ENCODE measurements around the gene FAM20C. TPM values are rescaled to one million over a fixed set of nuclear protein-coding genes. Genes with fewer than 3 reads are reported as not detected.
A peak's percentile ranks its signal among the peaks of the same experiment; 100 is the strongest.

The FAM20C gene
- total RNA-seq, 1 donor from 2014 or later, result 90.8 TPM

DNA sequence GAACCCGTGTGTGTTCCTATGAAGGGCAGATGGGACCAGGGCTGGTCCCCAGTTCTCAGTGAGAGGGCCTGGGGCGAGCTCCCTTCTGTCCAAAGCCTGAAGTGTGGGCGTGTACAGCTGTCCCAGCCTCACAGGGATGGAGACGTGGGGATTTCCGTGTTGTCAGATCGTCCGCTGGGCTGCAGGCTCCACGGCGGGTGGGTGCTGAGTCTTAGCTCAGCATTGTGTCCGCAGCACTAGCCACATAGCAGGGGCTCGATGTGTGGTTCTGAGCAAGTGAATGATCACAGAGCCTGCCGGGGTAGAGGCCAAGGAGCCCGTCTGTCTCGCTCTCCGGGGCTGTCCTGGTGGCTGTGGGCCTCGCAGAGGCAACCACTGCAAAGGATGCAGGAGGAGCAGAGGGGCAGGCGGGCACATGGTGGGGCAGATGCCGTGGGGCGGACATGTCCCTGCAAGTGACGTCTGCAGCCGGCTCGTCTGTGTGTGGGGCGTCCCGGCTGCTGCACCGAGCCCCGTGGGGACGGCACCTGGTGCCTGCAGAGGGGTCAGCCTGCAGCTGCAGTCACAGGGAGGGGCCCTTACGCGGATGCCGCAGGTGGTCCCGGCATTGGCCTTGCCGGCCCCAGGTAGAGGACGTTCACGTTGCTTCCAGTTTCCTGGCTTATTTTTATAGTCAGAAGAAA is 30.9 kb downstream of the FAM20C start:
- no peak overlapping the region for H3K27ac ChIP-seq
- no peak overlapping the region for H3K4me3 ChIP-seq
- no peak for DNase-seq (ENCODE audit: low spot score in 2 of 2)
- H3K36me3 ChIP-seq, result peaks cover 7 to 15% of the 10 kb centered on the region in 2 donors
- no peaks in the 10 kb centered on the region for H3K9me3 ChIP-seq
- H3K27me3 ChIP-seq, result no peaks in the 10 kb centered on the region
- TF ChIP-seq, protein P1, sequence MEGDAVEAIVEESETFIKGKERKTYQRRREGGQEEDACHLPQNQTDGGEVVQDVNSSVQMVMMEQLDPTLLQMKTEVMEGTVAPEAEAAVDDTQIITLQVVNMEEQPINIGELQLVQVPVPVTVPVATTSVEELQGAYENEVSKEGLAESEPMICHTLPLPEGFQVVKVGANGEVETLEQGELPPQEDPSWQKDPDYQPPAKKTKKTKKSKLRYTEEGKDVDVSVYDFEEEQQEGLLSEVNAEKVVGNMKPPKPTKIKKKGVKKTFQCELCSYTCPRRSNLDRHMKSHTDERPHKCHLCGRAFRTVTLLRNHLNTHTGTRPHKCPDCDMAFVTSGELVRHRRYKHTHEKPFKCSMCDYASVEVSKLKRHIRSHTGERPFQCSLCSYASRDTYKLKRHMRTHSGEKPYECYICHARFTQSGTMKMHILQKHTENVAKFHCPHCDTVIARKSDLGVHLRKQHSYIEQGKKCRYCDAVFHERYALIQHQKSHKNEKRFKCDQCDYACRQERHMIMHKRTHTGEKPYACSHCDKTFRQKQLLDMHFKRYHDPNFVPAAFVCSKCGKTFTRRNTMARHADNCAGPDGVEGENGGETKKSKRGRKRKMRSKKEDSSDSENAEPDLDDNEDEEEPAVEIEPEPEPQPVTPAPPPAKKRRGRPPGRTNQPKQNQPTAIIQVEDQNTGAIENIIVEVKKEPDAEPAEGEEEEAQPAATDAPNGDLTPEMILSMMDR (IDR thresholded peaks at IDR 0.05), result no peak
- intact Hi-C loops (cut with DNase I), result no loop called here
- H3K4me1 ChIP-seq, result peaks cover 4% of the 10 kb centered on the region in 2 donors

DNA sequence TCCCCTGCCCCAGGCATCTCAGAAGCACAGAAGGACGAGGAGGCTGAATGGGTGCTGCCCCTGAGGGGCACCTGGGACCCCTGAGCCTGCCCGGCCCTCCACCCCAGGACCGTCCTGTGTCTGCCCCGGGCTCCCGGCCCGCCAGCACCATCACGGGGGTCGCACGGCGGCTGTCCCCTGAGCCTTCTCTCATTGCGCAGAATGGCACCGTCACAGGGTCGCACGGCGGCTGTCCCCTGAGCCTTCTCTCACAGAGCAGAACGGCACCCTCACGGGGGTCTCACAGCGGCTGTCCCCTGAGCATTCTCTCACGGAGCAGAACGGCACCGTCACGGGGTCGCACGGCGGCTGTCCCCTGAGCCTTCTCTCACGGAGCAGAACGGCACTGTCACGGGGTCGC is 31.5 kb downstream of the FAM20C start:
- TF ChIP-seq, protein P1 (IDR thresholded peaks at IDR 0.05), result no peak
- no peak for DNase-seq (ENCODE audit: low spot score in 2 of 2)
- intact Hi-C loops (cut with DNase I), result no loop called here
- H3K4me1 ChIP-seq, result peaks cover 9 to 10% of the 10 kb centered on the region in 2 donors
- H3K4me3 ChIP-seq, result no peak overlapping the region
- no peaks in the 10 kb centered on the region for H3K9me3 ChIP-seq
- peaks cover 7 to 9% of the 10 kb centered on the region in 2 donors for H3K36me3 ChIP-seq
- no peak overlapping the region for H3K27ac ChIP-seq
- no peaks in the 10 kb centered on the region for H3K27me3 ChIP-seq

- Histone ChIP-seq H3K27me3 (no peaks in the 10 kb centered on the region), H3K4me1 (peaks cover 13 to 28% of the 10 kb centered on the region in 2 donors), H3K27ac (no peak overlapping the region), H3K36me3 (peaks cover 0 to 3% of the 10 kb centered on the region in 2 donors), H3K4me3 (no peak overlapping the region), H3K9me3 (no peaks in the 10 kb centered on the region)
- intact Hi-C loops (cut with DNase I), result no loop called here
- TF ChIP-seq, protein P1 (IDR thresholded peaks at IDR 0.05), result no peak
- DNase-seq (ENCODE audit: low spot score in 2 of 2), result no peak
These were observed 34.0 kb downstream of the FAM20C start for GRCh38 chr7:226281-226895.

DNA sequence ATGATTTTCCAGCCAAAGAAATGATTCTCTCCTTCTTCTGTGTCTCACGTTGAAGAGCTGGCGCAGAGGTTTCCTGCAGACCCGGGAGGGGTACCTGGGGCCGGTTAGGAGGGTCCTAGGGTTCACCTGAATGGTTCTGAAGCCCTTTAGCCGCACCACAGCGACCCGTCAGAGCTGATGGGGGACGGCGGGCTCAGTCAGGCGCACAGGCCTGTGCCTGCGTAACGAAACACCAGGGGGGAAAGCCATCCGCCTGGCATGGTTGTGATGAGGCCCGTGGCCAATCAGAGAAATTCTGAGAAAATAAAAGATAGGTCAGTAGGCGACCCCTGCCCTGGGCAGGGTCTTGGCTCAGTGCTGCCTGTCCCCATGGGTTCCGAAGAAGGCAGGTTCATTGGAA is 35.6 kb downstream of the FAM20C start:
- Histone ChIP-seq H3K9me3 (no peaks in the 10 kb centered on the region), H3K4me3 (no peak overlapping the region), H3K27me3 (no peaks in the 10 kb centered on the region), H3K27ac (peak overlapping the region; percentile 92 to 95), H3K36me3 (peaks cover 0 to 3% of the 10 kb centered on the region in 2 donors), H3K4me1 (peaks cover 21 to 41% of the 10 kb centered on the region in 2 donors)
- TF ChIP-seq, protein P1 (IDR thresholded peaks at IDR 0.05), result no peak
- intact Hi-C loops (cut with DNase I), result no loop called here
- no peak for DNase-seq (ENCODE audit: low spot score in 2 of 2)

DNA sequence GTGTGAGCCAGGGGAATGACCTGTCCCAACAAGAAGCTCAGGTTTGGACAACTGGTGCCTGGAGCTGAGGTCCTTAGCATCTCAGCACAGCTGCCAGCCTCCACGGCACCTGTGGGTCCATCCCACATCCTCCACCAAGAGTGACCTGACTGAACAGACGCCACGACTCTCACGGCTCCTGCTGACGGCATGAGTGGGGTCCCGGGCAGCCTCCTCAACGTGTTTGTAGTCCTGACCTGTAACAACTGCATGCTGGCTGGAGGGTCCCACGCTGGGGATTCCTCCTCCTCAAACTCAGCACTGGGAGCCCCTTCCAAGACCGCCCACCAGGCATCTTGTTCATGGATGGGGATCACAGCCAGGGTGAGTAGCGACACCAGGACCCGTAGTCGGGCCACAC is 36.2 kb downstream of the FAM20C start:
- Histone ChIP-seq H3K4me3 (peak overlapping the region in 1 of 2 donors; percentile 33), H3K27ac (peak overlapping the region; percentile 92 to 95), H3K36me3 (peaks cover 0 to 3% of the 10 kb centered on the region in 2 donors), H3K9me3 (no peaks in the 10 kb centered on the region), H3K27me3 (no peaks in the 10 kb centered on the region), H3K4me1 (peaks cover 26 to 48% of the 10 kb centered on the region in 2 donors)
- no peak for DNase-seq (ENCODE audit: low spot score in 2 of 2)
- TF ChIP-seq, protein P1 (IDR thresholded peaks at IDR 0.05), result no peak
- intact Hi-C loops (cut with DNase I), result loop anchor here (1.0 kb wide), 2 partner anchors 36 to 79 kb away; partner anchors contain the start of gene FAM20C
